GM21367 (cell line): ENCODE measurements around the gene SMIM27.

ENCODE experiments used
- ATAC-seq: cut with Tn5 transposase; IDR thresholded peaks from one replicate; pipeline ENCODE4 v1.9.1; 2021; ENCODE audit not compliant: unreplicated experiment

SMIM27 gene

DNA sequence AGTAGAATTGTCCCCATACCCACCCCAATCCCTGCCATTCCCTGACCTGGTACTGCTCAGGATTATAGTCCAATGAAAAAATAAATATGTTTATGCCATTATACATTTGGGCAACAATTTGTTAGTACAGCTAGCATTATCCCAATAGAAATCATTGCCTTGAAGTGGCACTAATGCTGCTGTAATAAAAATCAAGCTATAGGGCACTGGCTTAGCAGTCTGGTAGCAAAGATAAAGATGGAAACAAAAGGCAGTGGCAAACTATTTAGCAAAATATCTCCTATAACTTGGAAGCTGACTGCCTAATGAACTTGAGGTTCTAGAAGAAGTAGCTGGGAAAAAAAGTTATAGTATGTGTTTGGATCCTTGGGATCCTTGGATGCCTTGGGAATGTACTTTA, 2.5 kb downstream of the SMIM27 start:
- ATAC-seq = no peak

DNA sequence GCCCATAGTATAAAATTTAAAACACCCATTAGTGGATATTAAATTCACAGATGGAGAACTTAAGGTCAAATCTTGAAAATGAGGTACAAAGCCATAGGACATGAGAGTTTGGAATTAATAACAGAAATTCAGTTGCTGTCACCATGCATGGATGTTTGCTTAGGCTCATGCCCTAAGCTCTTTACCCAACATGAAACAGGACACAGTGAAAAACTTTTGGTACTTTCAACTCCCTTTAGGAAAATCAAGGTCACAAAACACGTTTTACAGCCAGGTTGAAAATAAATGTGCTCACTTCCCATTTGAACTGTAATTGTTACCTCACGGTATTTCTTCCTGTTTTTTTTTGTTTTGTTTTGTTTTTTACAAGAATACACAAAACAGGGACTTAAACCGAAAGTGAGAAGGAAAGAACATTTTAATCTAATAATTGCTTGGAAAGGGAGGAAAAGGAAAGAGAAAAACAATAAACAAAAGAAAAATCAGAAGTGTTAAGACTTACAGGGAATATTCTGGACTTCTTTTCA, 6.3 kb downstream of the SMIM27 start:
- ATAC-seq = no peak

DNA sequence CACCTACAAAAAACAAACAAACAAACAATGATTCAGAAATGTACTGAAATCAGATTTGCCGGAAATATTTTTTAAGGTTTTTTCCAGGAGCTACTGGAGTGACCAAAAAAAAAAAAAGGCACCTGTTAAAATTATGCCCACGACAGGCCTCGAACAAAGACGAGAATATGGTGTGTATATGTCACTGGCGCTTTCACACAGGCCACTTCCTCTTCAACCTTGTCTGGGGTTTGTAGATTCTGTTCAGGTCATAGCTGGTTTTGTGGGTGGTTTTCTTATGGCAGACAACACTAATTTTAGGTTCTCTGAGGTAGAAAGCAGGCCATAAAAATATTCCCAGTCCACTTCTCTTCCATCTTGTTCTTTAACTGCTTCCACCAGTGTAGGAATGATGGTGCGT, 13.8 kb downstream of the SMIM27 start:
- no peak for ATAC-seq

DNA sequence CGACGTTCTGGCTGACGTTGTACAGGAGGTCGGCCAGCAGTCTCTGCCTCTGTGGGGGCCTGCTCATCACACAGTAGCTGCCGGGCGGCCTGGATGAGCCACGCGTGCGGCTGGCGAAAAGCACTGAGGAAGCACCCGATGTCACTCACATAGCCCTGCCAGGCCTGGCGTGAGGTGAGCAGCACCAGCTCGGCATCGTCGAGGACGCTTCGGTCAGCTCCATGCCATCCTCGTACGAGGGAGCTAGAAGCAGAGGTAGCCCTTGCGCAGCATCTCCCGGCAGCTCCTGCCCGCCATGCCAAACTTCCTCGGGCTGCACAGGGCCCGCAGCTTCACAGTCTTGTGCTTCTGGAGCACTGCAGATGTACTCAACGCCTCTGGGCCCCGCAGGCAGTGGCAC, 14.6 kb downstream of the SMIM27 start:
- ATAC-seq = no peak

DNA sequence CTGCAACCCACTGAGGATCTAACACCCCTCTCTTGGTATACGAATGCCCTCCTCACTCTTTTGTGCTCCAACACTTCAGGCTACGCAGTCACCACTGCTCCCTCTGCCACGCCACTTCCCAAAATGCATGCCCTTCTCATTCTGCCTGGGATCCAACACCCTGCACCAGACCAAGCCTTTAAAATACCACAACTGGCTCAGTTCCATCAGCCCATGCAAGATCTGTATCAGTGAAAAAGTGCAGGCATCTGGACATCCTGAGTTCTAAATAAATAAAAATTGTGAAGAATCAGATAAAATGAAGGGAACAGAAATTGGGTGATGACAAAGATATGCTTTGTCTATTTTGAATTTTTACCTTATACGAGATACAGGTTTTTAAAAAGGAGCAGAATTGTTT, 18.1 kb downstream of the SMIM27 start:
- ATAC-seq = no peak

DNA sequence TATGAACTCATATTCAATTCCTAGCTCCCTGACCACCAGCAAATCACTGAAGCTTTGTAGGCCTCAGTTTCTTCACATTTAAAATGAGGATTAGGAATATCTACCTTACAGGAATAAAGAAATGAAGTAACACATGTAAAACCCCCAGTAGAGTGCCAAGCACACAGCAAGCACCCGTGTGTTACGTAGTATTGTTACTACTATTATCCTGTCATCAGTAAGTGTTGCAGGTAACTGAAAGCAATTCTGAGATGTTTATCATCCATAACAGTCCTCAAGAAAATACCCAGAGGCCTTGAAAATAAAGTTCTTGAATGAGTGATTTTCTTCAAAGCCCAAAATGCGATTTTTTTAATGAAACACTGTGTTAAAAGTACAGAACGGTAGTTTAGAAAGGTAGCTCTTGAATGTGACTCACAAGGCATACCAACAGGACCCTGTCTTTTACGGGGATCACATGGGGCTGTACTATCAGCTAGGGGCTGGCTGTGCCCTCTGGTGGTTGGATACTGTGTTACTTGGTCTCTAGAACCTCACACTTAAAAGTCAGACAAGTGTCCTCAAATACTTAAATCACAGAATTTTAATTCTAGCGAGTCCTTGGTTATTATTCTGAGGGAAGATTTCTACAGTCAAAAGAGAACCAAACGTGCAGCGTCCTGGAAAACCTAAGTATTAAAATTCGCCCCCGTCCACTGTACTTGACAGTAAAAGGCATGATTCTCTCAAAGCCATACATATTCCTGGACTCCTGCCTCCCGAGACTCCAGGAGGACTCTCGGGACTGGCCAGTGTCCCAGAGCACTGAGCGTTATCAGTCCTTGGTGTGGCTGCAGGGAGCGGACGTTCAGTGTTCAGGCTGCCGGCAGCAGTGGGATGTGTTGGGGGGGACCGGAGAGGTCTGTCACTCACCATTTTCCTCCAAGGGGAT, 20.1 kb downstream of the SMIM27 start:
- ATAC-seq = peak; percentile 89

DNA sequence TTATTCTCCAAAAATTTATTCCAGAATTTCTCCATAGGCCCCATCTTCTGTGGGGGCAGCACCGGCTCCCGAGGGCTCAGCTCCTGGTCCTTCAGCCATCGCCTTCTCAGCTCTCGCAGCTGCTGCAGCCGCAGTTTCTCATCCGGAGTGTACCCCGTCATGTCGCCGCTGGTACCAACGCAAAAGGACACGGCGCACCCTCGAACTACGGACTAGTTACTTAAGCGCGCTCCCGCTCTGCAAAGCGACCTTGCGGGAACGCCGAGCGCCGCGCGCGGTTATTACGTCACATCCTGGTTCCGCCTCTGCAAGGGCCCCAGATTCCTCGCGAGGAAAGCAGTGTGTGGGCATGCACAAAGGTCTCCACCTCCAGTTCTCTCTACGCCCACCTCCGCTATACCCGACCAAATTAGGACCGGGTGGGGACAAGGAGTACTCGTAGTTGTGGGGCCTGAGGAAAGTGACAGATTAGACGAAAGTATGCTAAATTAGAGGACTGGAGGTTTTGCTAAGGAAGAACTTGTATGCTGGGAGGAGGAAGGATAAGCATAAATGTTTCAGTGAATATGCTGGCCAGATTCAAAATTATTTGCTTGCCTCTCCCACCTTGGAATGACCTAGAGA, 20.9 kb downstream of the SMIM27 start, which contains the start of gene NDUFB6:
Gene NDUFB6, minus strand, starts transcription at position 260 of the 624 bp plus-strand sequence. Its CDS starts 99 bp downstream, at position 161.
- peak; percentile 83 for ATAC-seq

DNA sequence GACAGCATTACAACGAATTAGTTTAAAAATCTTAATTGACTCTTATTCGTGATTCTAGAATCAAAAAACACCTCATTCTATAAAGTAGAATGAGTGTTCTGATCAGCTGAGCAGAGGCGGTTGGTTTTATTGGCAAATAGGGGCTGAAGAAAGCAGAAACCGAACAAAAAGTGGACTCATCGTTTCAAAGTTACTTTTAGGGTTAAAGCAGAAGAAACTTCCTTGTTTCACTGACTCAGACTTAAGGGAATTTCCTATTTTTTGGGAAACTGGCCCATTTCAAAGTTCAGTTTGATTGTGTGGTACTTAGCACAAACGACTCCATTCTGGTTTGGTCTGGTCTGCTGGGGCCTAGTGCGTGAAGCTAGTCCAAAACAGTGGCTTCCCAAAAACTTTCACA, 21.7 kb downstream of the SMIM27 start:
- ATAC-seq = no peak

DNA sequence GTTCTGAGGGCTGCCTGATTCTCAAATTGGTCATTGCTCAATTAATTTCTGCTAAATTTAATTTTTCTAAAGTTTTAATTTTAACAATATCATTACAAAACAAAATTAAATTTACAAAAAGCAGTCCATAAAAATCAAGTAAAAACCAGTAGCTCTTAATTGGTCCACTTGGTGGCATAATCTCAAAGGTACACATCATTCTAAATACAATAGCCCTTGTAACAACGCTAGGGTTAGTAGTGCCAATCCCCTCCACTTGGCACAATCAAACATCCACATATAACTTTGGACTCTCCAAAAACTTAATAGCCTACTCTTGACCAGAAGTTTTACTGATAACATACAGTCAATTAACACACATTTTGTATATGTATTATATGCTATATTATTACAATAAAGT, 22.7 kb downstream of the SMIM27 start:
- no peak for ATAC-seq

DNA sequence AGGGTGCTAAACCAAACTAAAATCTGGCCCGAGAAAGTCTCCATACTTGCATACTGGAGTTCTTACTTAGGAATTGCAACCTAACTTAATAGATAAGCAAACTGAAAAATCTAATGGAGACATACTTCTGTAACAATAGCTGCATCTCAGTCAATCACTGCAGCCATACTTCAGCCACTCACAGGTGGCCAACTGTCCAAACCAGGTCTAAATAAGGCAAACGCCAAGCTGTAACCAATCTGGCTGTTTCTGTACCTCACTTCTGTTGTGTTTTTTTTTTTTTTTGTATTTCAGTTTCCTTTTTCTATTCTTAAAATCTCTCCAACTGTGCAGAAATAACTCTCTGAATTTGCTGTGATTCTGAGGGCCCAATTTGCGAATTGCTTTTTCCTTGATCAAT, 25.2 kb downstream of the SMIM27 start:
- ATAC-seq = no peak

DNA sequence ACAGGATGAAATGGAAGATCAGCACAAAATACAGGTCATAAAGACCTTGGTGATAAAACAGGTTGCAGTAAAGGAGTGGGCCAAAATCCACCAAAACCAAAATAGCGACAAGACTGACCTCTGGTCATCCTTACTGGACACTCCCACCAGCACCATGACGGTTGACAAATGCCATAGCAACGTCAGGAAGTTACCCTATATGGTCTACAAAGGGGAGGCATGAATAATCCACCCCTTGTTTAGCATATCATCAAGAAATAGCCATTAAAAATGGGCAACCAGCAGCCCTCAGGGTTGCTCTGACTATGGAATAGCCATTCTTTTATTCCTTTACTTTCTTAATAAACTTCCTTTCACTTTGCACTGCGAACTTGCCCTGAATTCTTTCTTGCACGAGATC, 26.8 kb downstream of the SMIM27 start:
- ATAC-seq = no peak

DNA sequence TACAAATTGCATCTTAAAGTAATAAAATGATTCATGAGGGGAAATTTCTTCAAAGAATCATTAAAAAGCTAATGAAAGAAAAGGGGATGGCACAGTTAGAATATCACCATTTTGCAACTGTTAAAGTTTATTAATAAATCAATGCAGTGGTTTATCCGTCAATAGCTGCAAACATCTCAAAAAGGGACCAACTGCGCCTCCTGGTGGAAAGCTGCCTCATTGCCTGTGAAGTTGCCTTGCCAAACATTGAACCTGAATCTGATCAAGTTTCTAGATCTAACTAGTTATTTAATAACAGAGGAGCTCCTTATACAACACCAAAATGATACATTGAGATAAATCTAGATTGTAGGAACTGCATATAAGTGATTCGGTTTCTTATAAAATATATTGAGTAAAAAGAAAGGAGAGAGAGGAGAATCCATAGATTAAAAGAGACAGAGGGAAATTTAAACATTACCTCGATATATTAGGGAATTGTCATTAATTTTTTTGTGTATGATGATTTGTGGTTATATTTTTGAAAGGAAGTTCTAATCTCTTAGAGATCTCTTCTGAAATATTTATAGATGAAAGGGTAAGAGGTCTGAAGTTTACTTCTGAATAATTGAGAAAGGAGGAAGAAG, 27.7 kb downstream of the SMIM27 start:
- ATAC-seq = no peak

DNA sequence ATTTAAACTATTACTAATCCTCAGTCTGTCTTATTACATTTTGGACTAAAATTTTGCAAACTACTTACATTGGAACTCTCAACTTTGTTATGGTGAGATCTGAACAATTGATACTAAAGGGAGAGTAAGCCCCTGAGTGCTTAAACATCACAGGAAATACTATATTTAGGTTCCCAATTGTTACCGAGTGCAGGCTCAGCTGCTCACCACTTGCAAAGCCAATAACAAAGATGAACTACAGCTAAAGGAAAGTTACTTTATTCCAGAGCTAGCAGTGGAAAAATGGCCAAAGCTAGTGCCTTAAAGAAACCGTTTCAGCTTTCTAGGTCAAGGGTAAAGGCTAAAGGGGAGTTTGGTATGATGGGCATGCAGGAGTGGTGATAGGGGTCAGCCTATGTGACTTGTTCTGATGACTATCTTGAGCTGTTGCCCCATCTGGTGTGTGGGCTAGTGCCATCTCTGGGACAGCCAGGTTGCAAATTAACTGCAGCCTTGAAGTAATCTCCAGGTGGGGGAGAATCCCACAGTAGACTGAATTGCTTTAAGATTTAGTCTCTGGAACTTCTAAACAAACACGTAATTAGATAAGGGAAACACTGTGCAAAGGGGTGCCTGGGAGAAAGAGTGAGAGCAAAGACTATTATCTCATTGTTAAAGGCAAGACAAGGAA, 28.6 kb downstream of the SMIM27 start:
- ATAC-seq = no peak

DNA sequence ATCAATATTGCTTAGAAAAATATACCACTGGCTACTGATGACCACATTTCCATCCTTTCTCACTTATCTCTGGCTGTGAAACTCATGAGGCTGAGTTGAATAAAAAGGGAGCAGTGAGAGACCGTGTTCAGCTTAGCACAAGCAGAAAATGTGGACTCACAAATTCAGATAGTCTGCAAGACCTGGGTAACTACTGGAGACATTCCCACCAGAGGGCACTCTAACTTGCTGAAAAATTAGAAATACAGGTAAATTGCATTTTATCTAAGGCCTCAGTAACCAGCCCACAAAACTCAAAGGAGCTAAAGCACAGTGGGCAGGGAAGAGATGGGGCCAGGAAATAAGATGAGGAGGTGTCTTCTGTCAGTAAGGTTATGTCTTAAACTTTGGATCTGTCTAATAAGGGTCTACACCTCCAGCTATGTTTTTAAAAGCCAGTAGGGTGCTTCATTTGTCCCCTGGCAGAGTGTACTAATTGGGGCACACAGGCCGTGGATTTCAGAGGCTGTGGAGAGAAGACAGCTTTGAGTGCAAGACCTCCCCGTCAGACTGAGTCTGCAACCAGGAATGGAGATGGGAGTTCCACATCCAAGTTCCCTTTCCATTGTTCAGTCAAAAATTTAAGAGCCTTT, 29.5 kb downstream of the SMIM27 start:
- ATAC-seq = peak; percentile 51

DNA sequence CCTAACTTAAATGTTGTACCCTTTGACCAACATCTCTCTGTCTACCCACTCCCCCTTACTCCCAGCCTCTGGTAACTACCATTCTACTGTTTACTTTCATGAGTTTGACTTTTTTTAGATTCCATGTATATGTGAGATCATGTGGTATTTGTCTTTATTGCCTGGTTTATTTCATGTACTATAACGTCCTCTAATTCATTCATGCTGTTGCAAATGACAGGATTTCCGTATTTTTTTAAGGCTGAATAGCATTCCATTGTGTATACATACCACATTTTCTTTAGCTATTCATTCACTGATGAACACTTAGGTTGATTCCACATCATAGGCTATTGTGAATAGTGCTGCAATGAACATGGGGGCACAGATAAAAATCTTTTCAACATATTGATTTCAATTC, 32.7 kb downstream of the SMIM27 start:
- no peak for ATAC-seq

DNA sequence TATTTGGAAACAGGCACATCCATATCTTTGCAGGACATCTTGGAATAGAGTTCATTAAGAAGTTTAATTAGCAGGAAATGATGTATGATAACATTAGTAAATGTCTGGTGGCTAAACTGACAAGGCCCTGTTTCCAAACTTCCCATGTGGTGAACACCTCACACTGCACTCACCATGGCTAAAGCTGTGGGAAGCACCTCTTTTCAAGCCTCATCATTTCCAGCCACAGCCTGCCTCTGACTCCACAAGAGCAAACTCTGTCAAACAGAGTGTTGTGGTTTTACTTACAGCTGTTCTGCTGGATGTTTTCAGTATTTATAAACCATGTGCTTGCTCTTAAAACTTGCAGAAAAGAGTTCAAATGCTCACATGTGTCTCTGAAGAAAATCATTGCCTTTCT, 35.8 kb downstream of the SMIM27 start:
- ATAC-seq = no peak

DNA sequence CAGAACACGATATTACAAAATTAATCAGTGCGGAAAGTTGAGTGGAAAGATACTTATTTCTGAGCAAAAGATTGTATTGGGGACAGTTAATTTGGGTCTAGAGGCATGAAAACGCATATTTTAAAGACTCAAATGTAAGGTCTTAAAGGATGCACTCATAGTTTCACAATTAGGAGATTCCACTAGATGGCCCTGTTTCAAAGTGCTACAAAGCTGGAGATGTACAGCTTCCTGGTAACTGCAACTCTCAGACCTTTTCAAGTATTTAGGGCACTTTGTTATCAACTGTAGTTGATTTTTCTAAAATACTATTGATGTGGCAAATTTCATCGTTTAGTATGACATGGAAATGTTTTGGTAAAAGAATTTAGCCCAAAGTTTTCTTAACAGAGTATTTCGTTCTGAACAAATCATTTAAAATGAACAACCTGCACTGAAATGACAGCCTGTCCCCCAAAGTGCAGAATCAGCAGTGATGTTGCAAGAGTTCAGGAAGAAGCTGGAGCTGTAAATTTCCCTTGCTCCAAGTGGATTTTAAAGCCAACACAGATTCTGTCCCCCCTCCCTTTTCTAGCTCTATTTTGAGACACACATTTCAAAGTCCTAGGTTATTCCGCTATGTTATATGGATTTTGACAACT, 37.1 kb downstream of the SMIM27 start:
- peak; percentile 65 for ATAC-seq

DNA sequence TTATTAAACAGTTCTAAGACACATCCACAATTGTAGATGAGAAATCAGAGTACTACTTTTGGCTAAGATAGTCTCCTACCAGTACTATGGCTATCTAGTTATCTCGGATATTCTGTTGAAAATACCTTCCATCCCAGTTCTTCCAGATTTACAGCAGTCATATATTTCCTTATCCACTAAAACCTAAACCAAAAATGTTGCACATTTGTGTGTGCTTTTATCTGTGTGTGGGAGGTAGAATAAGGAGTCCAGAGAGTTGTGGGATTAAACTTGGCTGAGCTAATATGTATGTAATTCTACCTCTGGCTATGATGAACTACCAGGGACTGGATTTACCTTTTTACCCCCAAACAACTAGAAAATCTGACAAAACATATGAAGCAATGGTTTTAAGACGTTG, 38.3 kb downstream of the SMIM27 start:
- no peak for ATAC-seq

DNA sequence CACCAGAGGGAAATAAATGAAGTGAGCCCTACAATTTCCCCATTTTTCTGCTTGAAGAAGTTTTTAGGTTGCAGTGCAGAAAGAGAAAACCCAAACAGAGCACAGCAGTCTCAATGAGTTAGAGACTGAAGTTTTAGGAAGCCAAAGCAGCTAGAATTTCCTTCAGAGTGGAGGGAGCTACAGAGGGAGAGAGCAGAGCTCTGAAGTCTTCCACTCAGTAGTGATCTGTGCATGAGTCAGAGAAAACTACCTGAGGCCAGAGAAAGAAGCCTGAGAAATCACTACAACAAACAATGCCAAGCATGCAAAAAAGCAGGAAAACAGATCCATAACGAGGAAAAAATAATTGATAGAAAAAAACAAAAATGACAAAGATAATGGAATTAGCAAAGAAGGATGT, 38.8 kb downstream of the SMIM27 start:
- no peak for ATAC-seq
